HG03571 (cell line): Measurements from ENCODE around the gene TMEM140.
"Not testable (repeated sequence)": the region's sequence is repeated elsewhere in the genome, so short reads cannot be mapped to it uniquely, and the experiment has no call there.

Experiments
- ATAC-seq: cut with Tn5 transposase; IDR thresholded peaks from one replicate; pipeline ENCODE4 v1.9.1; 2021; ENCODE audit not compliant: unreplicated experiment

The TMEM140 gene

DNA sequence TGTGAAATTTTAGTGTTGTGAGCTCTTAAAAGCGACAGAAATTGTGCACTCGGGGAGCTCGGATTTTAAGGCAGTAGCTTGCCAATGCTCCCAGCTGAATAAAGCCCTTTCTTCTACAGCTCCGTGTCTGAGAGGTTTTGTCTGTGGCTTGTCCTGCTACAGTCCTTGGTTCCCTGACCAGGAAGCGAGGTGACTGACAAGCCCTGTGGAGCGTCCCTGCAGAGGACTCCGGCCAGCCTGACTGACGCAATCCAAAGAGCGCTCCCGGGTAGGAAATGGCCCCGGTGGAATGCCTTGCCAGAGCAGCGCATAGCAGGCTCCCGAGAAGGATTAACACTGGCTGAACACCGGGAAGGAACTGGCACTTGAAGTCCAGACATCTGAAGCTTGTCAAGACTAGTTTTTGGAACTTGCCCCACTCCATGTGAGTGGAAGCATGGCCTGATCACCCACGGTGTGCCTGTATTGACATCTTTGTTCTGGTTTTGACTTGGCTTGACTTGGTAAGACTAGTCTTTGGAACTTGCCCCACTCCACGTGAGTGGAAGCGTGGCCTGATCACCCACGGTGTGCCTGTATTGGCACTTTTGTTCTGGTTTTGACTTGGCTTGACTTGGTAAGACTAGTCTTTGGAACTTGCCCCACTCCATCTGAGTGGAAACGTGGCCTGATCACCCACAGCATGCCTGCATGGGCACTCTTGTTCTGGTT is 23.9 kb downstream of the TMEM140 start:
- ATAC-seq = not testable (repeated sequence)

GRCh38 chr7:135173916-135174315 is 26.0 kb downstream of the TMEM140 start:
- ATAC-seq = not testable (repeated sequence)

- ATAC-seq = no peak
Measured at GRCh38 chr7:135174941-135175340, 27.1 kb downstream of the TMEM140 start.

- no peak for ATAC-seq
Measured at GRCh38 chr7:135175931-135176330, 28.1 kb downstream of the TMEM140 start.

DNA sequence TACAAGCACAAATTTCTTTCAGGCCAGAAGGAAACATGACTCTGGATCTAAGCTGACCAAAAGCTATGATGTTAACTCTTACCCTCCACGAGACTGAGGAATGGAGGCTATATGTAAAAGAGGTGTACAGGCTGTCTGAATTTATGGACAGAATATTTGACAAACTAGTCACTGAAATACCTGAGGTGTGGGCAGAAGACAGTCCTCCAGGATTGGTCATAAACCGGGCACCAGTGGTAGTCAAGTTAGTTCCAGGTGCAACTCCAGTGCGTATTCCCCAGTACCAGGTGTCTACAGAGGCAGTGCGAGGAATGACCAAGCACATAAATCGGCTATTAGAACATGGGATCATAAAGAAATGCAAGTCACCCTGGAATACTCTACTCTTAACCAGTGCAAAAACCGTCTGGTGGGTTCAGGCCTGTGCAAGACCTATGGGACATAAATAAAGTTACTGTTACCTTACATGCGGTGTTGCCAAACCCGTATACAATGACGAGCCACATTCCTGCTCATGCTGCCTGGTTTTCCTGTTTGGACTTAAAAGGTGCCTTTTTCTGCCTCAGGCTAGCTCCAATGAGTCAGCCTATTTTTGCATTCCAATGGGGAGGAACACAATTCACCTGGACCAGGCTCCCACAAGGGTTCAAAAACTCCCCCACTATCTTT is 29.3 kb downstream of the TMEM140 start:
- no peak for ATAC-seq

- no peak for ATAC-seq
Measured at GRCh38 chr7:135178364-135178763, 30.5 kb downstream of the TMEM140 start.

GRCh38 chr7:135179321-135179925 is 31.6 kb downstream of the TMEM140 start:
- no peak for ATAC-seq

DNA sequence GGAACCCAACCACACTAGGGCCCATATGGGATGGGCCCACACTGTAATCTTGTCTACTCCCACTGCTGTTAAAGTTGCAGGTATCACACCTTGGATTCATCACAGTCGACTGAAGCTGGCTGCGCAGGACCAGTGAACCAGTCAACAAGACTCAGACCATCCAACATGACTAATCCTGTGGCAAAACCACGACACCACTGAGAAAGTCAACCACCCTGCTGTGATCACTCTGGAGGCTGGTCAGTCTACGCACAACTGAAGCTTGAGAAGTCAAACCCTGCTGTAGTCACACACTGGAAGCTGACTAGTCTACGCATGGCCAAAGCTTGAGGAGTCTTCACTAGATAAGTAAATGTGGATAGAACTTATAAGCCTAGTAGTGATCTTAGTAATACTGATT is 32.2 kb downstream of the TMEM140 start:
- no peak for ATAC-seq

DNA sequence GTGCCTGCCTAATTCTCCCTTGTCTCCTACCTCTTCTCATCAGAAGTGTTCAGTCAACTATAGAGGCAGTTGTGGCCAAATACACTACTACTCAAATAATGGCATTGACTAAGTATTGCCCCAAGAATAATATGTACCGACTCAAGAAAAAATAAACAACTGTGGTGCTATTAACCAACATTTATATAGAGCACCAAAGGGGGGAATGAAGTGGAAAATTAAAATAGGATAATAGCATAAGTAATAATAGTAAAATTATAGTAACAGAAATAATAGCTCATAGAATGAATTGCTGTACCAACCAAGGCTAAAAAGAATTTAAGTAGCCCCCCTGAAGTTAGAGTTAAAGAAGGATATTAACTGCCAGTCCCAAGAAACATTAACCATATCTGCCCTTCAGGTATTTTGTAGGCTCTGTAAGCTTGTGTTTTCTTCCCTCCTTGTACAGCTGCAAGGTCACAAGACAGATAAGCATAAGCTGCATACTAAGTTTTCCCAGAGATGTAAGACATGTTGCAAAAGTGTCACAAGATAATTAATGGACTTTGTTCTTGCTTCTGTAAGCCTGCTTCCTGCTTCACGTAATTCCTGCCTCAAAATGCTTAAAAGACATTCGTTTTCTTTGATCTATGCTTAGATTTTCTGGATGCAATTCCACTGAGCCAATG is 33.5 kb downstream of the TMEM140 start:
- no peak for ATAC-seq

DNA sequence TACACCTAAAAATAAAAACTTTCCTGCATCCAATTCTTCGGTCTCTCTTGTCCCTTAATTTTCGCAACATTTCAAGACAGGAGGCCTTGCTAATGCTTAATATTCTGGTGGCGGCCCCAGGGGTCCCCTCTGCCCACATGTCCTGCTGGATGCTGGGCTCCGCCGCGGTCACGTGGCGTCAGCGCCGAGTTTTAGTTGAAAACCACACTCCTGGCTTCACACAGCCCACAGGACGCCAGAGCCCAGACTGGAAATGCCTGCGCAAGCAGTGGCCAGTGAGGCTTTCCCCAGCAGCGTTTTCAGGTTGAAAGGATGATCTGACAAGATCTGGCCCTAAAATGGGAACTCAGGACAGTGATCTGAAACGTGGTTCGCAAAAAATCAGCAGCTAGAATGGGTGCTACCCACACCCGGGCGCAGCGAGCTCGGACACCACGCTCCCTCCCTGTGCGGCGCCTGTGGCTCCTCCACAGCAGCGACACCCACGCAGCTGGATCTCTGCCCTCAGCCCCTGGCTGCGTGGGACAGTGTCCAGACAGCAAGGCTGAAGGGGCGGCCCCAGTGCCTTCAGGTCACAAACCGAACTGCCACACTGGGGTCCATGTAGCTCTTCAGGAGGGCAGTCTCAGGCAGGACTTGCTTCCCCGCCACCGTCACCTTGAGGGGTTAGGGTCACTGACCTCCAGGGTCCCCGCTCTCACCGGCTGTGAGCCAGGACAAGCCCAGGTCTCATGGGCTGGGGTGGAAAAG is 34.2 kb downstream of the TMEM140 start:
- no peak for ATAC-seq

DNA sequence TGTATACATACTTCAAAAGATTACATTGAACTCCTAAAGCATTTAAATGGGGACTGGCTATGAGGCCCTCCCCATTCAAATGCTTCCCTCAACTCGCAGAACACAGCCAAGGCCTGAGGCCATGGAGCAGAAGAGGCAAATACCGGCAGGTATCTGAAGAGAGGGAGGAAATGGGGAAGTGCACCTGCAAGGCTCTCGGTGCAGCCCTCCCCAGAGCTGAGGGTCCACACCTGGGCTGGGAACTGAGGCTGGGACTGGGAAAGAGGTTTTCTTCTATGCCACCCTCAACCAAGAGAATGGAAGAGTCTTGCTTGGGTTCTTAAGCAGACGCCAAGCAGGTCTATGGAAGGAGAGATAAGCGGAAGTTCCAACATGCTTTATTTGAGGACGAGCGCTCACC is 35.6 kb downstream of the TMEM140 start:
- ATAC-seq = no peak

DNA sequence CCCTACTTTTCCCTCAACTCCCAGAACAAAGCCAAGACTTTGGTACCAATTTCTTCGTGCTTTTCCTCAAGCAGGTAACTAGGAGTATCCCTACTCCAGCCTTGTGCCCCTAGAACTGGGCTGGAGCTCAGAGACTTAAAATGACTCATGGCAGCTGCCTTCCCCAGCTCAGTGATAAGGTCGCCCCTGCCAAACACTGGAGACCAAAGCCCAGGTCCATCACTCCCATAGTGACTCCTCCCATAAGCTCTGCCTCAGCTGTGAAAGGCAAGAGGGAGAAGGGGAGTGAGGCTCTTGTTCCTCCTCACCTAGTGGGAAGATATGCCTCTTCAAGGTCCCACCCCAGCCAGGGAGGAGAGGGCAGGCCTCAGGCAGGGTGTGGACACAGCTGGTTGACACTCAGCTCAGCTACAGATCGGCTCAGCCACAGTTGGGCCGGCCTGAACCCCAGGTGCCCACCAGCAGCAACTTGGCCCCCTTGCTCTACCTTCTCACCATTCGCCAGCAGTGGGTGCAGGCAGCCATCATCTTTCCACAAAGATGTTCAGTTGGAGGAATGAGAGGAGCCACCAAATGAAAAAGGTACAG is 36.5 kb downstream of the TMEM140 start:
- no peak for ATAC-seq

DNA sequence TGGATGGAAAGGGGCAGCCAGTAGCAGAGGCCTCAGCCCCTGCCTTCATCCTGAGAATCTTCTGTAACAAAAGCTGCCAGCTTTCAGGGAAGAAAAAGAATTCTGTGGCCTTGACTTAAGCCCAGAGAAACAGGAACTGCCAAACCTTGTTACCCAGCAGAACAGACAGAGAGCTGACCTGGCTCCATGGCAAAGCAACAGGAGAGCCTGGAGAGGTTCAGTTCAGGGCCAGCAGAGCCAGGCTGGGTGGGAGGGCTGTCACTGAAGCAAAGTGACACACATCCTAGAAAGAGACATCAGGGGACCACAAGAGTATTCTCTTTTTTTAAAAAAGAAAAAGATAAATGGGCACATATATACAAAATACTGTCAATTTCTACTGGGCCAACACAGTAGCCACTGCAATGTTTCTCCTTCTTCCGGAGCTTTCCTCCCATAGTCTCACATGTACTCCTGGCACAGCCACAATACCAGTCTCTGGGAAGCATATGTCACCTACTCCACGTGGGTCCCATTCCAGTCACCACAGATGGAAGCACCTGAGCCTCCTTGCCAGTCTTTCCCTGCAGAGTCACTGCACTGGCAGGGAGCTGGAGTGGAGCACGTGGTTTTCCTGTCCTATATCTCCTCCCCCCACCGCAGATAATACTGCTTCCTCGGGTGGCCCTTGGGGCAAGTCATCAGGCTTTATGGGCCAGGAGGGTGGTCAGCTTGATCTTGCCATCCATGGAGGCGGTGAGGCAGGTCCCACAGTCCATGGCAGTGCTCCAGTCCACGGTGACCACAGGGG is 37.8 kb downstream of the TMEM140 start:
- ATAC-seq = no peak

- no peak for ATAC-seq
Measured at GRCh38 chr7:135186261-135186540, 38.3 kb downstream of the TMEM140 start.

GRCh38 chr7:135186841-135187253 is 39.0 kb downstream of the TMEM140 start:
- ATAC-seq = peak; percentile 50

DNA sequence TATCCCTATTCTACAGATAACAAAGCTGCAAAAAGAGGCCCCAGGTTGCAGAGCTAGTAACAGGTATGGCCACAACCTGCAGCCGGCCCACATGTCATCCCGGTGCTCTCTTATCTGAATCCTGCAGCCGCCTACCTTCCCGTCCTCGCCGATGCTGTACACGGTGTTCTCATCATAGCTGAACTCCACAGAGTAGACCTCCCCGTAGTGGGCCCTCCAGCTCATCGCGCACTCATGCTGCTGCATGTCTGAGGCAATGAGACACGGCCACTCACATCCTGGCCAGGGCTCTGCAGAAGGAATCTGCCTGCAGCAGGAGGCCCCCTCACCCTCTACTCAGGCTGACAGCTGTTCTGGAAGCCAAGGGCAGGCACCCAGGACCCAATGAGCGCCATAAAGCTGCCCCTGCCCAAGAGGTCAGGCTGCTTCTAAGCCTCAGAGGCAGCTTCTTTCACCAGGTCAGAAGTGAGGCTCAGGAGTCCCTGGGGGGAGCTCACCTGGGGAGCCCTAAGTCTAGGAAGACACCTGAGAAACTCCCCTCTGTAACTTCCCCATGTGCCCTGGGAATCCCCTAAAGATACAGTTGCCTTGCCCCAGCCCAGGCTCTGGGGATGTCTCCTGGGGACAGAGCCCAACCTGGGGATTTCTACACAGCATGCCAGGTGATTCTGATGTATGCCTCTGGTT is 40.6 kb downstream of the TMEM140 start:
- ATAC-seq = peak; percentile 53

DNA sequence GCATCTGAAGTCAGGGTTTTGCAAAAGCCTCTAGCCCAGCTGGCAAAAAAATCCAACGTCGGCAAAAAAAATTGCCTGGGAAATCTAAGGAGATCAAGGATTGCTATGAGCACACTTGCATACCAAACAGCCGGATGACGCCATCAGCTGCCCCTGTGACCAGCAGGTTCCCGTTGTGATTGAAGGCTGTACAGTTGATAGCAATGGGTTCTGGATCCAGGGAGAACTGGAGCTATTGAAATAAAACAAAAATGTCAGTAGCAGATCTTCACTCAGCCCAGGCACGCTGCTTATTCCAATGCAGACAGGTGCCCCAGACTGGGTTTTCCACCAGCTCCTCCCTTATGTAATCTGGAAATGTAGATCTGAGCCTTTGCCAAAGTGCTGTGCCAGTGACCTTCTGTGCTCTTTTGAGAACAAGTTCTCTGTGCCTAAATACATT is 41.4 kb downstream of the TMEM140 start:
- no peak for ATAC-seq

DNA sequence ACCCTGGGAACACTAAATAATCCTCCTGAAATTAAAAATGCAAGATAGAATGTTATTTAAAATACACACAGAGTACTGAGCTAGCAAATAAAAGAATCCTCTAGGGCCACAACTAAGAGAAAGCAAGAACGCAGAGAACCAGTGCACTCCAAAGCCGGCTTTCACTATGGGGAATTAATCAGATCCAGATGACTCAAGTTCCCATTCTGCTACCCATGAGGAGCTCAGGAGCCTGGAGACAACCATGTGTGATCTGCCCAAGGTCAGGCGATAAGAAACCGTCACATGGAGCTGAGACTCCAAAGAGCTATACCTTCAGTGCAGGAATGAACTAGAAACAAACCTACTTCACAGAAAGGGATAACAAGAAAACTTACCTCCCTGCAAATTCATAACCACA is 42.1 kb downstream of the TMEM140 start:
- no peak for ATAC-seq

GRCh38 chr7:135190703-135191102 is 42.8 kb downstream of the TMEM140 start:
- ATAC-seq = no peak
